Measurements from ENCODE around the gene PRR20A.
"Not testable (repeated sequence)": the region's sequence is repeated elsewhere in the genome, so short reads cannot be mapped to it uniquely, and the experiment has no call there.

The PRR20A gene

DNA sequence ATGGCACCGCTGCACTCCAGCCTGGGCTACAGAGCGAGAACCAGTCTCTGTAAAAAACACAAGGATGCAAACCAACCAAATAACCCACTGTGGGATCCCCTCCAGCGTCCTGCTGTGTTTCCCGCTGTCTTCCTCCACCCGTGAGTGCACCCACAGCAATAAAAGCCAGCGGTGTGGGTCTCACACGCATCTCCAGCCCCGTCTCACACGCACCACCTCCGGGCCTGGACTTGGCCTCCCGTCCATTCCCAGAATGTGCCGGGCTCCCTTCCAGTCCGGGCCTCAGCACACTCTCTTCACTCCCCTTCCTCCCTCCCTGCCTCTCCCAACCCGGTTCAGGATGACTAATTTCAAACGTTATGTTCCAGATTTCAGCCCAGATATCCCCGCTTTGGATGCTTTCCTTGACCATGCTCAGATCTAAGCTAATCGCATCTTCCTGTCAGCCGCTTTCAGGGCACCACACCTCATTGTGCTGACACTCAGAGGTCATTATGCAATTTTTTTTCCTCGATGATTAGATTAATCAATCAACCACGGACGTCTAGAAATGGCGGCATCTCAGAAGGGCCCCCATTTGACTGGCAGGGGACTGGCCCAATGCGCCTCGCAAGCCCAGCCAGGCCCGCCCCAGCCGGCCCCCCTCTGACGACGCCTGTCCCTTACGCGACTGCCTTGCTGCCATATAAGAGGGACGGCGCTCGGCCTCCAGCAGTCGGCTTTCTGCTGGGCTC is at the start of gene PRR20A:
PRR20A (plus strand) TSS at position 684 of the 734 bp plus-strand sequence. CDS start 387 bp downstream, outside the sequence.
- DNase-seq (ENCODE audit: low read depth in 1 of 2, low spot score in 1 of 2), result not testable (repeated sequence)

DNA sequence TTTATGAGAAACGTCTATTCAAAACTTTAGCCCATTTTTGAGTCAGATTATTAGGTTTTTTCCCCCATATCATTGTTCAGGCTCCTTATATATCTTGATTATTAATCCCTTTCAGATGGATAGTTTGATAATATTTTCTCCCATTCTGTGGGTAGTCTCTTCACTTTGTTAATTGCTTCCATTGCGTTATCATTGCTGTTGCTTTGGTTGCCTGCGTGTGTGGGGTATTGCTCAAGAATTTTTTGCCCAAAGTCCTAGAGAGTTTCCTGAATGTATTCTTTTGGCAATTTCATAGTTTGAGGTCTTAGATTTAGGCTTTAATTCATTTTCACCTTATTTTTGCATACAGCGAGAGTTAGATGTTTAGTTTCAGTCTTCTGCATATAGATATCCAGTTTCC is 25.8 kb upstream of the PRR20A start:
- no peak for DNase-seq (ENCODE audit: low read depth in 1 of 2, low spot score in 1 of 2)

DNA sequence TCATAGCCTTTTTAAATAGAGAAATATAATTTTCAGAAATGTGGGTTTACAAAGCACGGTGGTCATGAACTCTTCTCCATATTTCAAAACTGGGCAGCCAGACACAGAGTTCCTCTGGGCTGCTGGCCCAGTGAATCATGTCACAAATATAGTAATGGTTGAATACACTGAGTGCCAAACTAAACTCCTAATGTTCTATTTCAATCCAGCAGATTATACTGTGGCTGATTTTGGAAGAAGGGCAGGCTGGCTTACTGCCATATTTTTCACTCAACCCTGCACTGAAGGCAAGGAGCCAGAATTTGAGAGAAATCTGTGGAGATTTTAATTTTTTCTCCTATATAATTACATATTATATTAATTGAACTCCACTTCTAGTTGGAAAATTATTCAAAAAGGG is 17.0 kb upstream of the PRR20A start:
- DNase-seq (ENCODE audit: low read depth in 1 of 2, low spot score in 1 of 2), result no peak

DNA sequence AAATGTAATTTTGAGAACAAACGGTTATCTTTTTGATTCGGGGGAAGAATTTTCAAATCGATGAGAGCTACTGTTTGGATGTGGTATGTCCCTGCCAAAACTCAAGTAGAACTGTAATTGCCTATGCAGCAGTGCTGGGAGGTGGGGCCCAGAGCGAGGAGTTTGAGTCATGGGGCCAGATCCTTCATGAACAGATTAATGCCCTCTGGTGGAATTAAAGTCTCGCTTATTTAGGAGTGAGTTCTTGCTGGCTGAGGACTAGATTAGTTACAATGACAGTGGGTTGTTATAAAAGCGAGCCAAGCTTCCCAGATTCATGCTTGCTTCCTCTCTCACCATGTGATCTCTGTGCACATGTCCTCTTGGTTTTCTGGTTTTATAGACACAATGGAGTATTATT is 11.8 kb upstream of the PRR20A start:
- no peak for DNase-seq (ENCODE audit: low read depth in 1 of 2, low spot score in 1 of 2)

DNA sequence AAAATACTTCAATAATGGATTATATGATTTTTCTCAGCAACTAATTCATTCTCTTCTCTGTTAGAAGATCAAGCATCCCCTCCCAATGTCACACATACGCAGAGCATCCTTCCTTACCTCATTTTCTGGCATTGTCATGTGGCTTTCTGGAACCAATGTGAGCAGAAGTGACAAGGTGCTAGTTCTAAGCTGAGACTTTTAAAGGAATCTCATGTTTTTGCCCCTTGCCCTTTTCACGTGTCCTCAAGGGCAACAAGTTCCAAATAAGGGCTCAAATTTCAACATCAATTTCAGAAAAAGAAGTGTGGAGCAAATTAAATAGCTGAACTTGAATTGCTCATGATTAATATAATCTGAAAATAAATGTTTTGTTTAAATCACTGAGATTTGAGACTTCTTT is 4.6 kb upstream of the PRR20A start:
- DNase-seq (ENCODE audit: low read depth in 1 of 2, low spot score in 1 of 2), result no peak

DNA sequence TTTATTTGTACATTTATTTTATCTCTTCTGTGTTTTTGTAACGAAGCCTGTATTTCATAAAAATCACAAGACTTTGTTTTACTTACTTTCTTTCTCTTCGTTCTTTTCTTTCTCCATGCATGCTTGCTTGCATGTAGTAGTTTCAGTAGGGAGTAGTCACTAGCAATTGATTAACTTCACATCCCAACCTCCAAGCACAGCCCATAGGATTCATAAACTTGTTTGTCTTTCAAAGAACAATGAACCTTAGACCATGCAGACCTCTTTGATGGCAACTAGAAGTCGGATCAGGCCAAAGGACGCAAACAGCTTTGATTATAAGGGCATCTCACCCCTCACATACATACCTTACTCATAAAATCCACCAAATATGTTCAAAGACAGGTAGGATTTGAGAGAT is 3.1 kb upstream of the PRR20A start:
- no peak for DNase-seq (ENCODE audit: low read depth in 1 of 2, low spot score in 1 of 2)

DNA sequence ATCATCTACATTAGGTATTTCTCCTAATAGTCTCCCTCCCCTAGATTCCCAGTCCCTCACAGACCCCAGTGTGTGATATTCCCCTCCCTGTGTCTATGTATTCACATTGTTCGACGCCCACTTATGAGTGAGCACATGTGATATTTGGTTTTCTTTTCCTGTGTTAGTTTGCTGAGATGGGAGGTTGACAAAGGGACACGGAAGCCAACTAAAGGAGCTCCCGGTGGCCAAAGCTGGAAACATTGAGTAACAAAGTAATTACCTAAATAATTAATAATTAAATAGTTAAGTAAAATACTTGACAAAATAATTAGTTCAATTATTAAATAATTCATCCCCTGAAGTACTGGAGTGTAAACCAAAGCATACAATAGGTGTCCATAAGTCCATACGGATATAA is 1.7 kb upstream of the PRR20A start:
- DNase-seq (ENCODE audit: low read depth in 1 of 2, low spot score in 1 of 2), result no peak

DNA sequence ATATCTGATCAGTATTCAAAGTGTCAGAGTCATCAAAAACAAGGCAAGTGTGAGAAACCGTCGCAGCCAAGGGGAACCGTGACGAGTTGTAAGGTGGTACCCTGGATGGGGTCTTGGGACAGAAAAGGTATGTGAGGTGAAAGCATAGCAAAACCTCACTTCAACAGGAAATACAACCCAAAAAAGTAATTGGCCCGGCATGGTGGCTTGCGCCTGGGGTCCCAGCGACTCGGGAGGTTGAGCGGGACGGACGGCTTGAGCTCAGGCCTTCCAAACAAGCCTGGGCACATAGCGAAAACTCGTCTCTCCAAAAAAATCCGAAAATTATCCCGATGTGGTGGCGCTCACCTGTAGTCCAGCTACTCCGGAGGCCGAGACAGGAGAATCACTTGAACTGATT is 937 bp upstream of the PRR20A start:
- not testable (repeated sequence) for DNase-seq (ENCODE audit: low read depth in 1 of 2, low spot score in 1 of 2)

DNA sequence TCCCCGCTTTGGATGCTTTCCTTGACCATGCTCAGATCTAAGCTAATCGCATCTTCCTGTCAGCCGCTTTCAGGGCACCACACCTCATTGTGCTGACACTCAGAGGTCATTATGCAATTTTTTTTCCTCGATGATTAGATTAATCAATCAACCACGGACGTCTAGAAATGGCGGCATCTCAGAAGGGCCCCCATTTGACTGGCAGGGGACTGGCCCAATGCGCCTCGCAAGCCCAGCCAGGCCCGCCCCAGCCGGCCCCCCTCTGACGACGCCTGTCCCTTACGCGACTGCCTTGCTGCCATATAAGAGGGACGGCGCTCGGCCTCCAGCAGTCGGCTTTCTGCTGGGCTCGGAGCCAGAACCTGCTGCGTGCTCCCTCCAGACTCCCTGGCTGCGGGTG is 6.5 kb downstream of the PRR20A start, which contains the start of gene PRR20B:
PRR20B (plus strand) TSS at position 301 of the 400 bp plus-strand sequence. CDS start 387 bp downstream, outside the sequence.
- not testable (repeated sequence) for DNase-seq (ENCODE audit: low read depth in 1 of 2, low spot score in 1 of 2)

DNA sequence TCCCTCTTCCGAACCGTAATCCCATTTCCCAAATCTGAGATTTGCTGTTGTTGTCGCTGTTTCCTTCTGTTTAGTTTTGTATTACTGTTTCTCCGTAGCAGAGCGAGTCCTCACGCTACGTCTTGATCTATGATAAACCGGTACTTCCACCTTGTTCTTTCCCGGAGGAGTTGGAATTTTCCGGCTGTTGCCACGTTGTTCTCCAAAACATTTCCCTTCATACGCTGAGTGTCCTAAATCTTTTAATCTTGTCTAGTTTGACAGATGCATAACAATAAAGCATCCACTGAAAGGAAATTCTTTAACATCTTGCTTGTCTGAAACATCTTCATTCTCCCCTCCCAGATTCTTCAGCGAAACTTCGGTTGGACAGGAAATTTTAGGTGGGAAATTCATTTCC is 7.4 kb downstream of the PRR20A start:
- DNase-seq (ENCODE audit: low read depth in 1 of 2, low spot score in 1 of 2), result not testable (repeated sequence)

DNA sequence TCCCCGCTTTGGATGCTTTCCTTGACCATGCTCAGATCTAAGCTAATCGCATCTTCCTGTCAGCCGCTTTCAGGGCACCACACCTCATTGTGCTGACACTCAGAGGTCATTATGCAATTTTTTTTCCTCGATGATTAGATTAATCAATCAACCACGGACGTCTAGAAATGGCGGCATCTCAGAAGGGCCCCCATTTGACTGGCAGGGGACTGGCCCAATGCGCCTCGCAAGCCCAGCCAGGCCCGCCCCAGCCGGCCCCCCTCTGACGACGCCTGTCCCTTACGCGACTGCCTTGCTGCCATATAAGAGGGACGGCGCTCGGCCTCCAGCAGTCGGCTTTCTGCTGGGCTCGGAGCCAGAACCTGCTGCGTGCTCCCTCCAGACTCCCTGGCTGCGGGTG is 13.0 kb downstream of the PRR20A start, which contains the start of gene PRR20C:
PRR20C (plus strand) TSS at position 301 of the 400 bp plus-strand sequence. CDS start 387 bp downstream, outside the sequence.
- not testable (repeated sequence) for DNase-seq (ENCODE audit: low read depth in 1 of 2, low spot score in 1 of 2)

DNA sequence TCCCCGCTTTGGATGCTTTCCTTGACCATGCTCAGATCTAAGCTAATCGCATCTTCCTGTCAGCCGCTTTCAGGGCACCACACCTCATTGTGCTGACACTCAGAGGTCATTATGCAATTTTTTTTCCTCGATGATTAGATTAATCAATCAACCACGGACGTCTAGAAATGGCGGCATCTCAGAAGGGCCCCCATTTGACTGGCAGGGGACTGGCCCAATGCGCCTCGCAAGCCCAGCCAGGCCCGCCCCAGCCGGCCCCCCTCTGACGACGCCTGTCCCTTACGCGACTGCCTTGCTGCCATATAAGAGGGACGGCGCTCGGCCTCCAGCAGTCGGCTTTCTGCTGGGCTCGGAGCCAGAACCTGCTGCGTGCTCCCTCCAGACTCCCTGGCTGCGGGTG is 19.6 kb downstream of the PRR20A start, which contains the start of gene PRR20D:
PRR20D (plus strand) TSS at position 301 of the 400 bp plus-strand sequence. CDS start 387 bp downstream, outside the sequence.
- DNase-seq (ENCODE audit: low read depth in 1 of 2, low spot score in 1 of 2), result not testable (repeated sequence)

DNA sequence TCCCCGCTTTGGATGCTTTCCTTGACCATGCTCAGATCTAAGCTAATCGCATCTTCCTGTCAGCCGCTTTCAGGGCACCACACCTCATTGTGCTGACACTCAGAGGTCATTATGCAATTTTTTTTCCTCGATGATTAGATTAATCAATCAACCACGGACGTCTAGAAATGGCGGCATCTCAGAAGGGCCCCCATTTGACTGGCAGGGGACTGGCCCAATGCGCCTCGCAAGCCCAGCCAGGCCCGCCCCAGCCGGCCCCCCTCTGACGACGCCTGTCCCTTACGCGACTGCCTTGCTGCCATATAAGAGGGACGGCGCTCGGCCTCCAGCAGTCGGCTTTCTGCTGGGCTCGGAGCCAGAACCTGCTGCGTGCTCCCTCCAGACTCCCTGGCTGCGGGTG is 26.2 kb downstream of the PRR20A start, which contains the start of gene PRR20E:
PRR20E (plus strand) TSS at position 301 of the 400 bp plus-strand sequence. CDS start 387 bp downstream, outside the sequence.
- DNase-seq (ENCODE audit: low read depth in 1 of 2, low spot score in 1 of 2), result not testable (repeated sequence)

DNA sequence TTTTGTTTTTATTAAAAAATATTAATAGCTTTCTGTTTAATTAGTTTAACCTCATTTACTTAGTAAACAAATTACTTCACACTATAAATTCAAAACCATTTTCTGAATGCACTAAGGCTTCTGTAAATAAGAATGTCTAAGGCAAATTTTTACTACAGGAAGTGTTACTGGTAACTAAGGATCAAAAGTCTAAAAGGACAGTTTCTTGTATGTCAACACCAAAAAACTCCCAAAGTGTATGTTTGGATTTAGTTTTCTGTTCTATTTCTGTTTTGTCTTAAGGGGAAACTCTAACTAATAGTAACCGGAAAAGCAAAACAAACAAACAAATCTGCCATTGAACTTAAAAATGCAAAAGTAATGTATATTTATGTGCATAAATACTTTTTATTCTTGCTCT is 50.9 kb downstream of the PRR20A start:
- DNase-seq (ENCODE audit: low read depth in 1 of 2, low spot score in 1 of 2), result no peak
